Measurements from ENCODE around the gene TLE7.

The TLE7 gene

DNA sequence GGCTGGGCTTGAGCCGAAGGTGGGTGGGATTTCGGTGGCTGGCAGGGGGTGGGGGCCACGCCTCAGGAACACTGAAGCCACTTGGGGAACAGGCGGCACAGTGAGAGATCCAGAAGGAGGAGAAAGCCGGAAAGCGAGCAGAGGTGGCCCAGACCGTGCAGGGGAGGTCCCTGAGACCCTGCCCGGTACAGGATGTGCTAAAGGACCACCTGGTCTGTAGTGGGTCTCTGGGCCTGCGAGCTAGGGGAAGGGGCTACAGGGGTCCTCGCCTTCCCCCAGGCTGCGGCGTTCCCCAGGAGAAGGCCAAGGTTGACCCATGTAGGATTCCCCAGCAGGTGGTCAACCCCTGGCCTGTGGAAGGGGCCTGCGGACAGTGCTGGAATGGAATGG is at the start of gene TLE7:
TSS of gene TLE7 (minus strand) at position 4 of the 390 bp plus-strand sequence. CDS start 8,730 bp downstream, outside the sequence.
- Histone ChIP-seq H3K4me1 (ENCODE audit: insufficient read depth, low read length) (no peaks in the 10 kb centered on the region), H3K36me3 (ENCODE audit: insufficient read depth, low read length) (peaks cover 2% of the 10 kb centered on the region), H3K4me3 (ENCODE audit: low read length) (no peak within 1 kb of the TSS), H3K9me3 (ENCODE audit: low read length) (peaks cover 17% of the 10 kb centered on the region), H3K27me3 (ENCODE audit: insufficient read depth, low read length) (peaks cover 3% of the 10 kb centered on the region), H2AFZ (ENCODE audit: low read depth, low read length) (no peak within 1 kb of the TSS)

DNA sequence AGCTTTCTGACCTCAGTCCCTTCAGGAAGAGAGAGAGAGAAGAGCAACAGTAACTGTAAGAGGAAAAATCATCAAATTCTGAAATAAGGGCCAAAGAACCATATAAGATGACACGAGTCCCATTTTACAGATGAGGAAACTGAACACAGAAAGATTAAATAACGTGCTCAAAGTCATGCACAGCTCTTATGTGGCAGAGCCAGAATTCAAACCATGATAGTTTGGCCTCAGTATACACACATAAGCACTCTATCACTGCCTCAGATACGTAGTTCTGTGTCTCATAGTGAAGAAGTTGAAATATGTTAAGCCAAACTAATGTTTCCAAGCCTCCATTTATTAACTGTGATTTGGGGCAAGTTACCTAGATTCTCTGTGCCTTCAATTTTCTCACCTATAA is 49.2 kb upstream of the TLE7 start:
- peaks cover 6% of the 10 kb centered on the region for H3K9me3 ChIP-seq (ENCODE audit: low read length)
- no peak overlapping the region for H2AFZ ChIP-seq (ENCODE audit: low read depth, low read length)
- no peak overlapping the region for H3K4me3 ChIP-seq (ENCODE audit: low read length)

DNA sequence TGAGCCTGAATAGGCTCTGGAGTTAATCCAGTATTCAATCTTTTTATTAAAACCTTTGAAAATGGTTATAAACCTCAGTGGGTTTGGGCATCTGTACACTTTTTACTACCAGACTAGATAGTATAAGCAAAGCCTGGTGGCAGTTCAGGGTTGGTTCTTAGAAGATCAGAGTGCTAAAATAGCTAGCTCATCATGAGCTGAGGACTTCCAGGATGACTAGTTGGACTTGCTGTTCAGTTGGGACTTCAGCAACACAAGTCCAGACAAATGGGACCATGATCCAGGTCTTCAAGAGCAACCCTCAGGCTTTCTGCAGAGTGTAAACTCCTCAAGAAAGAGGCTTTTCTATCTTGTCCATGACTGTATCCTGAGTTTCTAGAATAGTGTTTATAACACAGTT is 48.5 kb upstream of the TLE7 start:
- H3K4me3 ChIP-seq (ENCODE audit: low read length) = no peak overlapping the region
- no peaks in the 10 kb centered on the region for H3K27me3 ChIP-seq (ENCODE audit: insufficient read depth, low read length)
- H3K36me3 ChIP-seq (ENCODE audit: insufficient read depth, low read length) = no peaks in the 10 kb centered on the region
- H3K4me1 ChIP-seq (ENCODE audit: insufficient read depth, low read length) = no peaks in the 10 kb centered on the region
- H3K9me3 ChIP-seq (ENCODE audit: low read length) = peaks cover 6% of the 10 kb centered on the region
- H2AFZ ChIP-seq (ENCODE audit: low read depth, low read length) = no peak overlapping the region

More for the DNA sequence above, 49.2 kb upstream of the TLE7 start:
- Histone ChIP-seq H3K4me1 (ENCODE audit: insufficient read depth, low read length) (no peaks in the 10 kb centered on the region), H3K27me3 (ENCODE audit: insufficient read depth, low read length) (no peaks in the 10 kb centered on the region), H3K36me3 (ENCODE audit: insufficient read depth, low read length) (no peaks in the 10 kb centered on the region)

DNA sequence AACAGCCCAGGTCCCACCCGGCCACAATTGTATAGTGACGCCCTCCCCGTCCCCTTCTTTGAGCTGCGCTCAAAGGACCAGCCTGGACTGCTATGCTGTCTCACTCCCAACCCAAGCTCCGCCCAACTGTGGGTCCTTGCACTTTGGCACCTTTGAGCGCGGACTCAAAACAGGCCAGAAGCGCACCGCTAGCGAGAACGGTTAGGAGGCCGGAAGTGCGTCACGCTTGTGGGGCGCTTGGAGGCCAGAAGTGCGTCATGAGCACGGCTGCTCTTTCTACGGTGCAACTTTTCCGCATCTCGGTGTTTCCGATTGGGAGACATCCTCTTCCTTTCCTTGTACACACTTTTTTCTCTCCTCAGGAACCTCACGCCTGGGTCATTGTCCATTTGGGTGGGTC is 47.3 kb upstream of the TLE7 start, which contains the start of gene ZNF19:
TSS of gene ZNF19 (minus strand) at position 203 of the 400 bp plus-strand sequence. CDS start 7,210 bp downstream, outside the sequence.
- no peak within 1 kb of the TSS for H3K4me3 ChIP-seq (ENCODE audit: low read length)
- H3K36me3 ChIP-seq (ENCODE audit: insufficient read depth, low read length) = no peaks in the 10 kb centered on the region
- no peaks in the 10 kb centered on the region for H3K27me3 ChIP-seq (ENCODE audit: insufficient read depth, low read length)

DNA sequence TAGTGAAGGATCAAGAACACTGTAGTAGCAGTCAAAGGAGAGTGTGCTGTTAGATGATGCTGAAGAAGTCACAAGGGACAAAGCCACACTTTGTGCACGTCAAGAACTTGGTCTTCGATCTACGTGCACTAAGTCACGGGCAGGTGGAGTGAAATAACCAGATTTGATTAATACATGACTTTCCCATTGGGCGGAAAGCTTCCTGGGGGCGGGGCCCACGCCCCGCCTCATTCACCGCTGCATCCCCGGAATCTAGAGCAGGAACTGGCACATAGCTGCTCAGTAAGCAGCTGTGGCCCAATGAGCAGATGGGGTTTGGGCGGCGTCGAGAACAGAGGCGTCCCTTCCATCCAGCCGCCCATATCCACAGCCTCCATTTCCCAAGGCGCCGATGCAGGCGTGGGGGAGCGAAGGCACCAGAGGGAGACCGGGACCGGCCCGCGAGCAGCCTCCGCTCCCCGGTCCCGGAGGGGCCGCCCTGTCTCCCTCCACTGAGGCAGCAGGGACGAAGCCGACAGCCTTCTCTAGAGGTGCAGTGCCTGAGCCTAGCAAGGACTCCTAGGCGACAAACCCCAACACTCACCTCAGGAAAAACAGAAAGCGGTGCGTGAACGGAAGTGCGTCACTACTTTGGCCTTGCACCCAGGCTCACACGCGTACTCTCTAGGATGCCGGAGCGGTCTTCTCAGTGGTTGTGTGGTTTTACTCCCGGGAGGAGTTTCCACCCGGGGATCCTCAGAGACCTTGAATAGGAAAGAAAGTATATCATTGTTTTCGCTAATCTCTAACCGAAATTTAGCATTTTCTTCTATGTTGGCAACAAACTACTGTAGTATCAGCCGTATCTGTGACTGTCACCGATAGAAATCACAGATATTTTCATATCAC is 42.4 kb upstream of the TLE7 start:
- H2AFZ ChIP-seq (ENCODE audit: low read depth, low read length) = peak overlapping the region; percentile 97
- H3K4me3 ChIP-seq (ENCODE audit: low read length) = peak overlapping the region; percentile 81
- H3K9me3 ChIP-seq (ENCODE audit: low read length) = peaks cover 2% of the 10 kb centered on the region

More for the DNA sequence above, 47.3 kb upstream of the TLE7 start, which contains the start of gene ZNF19:
- peaks cover 6% of the 10 kb centered on the region for H3K9me3 ChIP-seq (ENCODE audit: low read length)
- no peaks in the 10 kb centered on the region for H3K4me1 ChIP-seq (ENCODE audit: insufficient read depth, low read length)
- H2AFZ ChIP-seq (ENCODE audit: low read depth, low read length) = no peak within 1 kb of the TSS

DNA sequence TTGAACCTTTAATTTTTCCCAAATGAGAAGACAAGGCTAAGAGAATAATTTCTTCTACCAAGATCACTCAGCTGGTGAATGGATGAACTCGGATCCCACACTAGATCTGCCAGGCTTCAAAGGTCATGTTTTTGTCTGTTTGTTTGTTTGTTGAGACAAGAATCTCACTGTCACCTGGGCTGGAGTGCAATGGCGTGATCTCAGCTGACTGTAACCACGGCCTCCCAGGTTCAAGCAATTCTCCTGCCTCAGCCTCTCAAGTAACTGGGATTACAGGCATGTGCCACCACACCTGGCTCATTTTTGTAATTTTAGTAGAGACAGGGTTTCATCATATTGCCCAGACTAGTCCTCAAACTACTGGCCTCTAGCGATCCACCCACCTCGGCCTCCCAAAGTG is 40.7 kb upstream of the TLE7 start:
- H2AFZ ChIP-seq (ENCODE audit: low read depth, low read length) = no peak overlapping the region

More for the DNA sequence above, 42.4 kb upstream of the TLE7 start:
- Histone ChIP-seq H3K36me3 (ENCODE audit: insufficient read depth, low read length) (peaks cover 8% of the 10 kb centered on the region), H3K4me1 (ENCODE audit: insufficient read depth, low read length) (peaks cover 7% of the 10 kb centered on the region), H3K27me3 (ENCODE audit: insufficient read depth, low read length) (no peaks in the 10 kb centered on the region)

DNA sequence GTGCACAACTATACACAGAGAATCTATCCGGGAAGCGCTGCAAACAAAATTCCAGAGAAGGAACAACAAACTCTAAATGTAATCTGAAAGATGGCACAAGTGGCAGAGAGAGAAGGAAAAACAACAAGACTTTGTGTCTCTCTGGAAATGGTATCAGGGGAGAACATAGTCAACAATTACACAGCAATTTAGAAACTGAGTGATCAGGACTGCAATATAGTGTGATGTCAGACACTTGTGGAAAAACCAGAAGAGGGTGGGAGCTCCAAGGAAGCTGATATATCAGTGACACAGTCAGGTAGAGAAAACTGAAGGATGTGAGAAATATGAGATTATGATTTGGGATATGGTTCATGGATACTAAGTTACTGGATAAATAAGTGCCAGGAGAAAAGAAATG is 39.1 kb upstream of the TLE7 start:
- Histone ChIP-seq H3K9me3 (ENCODE audit: low read length) (no peaks in the 10 kb centered on the region), H3K27me3 (ENCODE audit: insufficient read depth, low read length) (no peaks in the 10 kb centered on the region), H3K4me3 (ENCODE audit: low read length) (no peak overlapping the region)

More for the DNA sequence above, 40.7 kb upstream of the TLE7 start:
- Histone ChIP-seq H3K9me3 (ENCODE audit: low read length) (no peaks in the 10 kb centered on the region), H3K4me1 (ENCODE audit: insufficient read depth, low read length) (peaks cover 7% of the 10 kb centered on the region), H3K4me3 (ENCODE audit: low read length) (no peak overlapping the region), H3K36me3 (ENCODE audit: insufficient read depth, low read length) (peaks cover 18% of the 10 kb centered on the region), H3K27me3 (ENCODE audit: insufficient read depth, low read length) (no peaks in the 10 kb centered on the region)

DNA sequence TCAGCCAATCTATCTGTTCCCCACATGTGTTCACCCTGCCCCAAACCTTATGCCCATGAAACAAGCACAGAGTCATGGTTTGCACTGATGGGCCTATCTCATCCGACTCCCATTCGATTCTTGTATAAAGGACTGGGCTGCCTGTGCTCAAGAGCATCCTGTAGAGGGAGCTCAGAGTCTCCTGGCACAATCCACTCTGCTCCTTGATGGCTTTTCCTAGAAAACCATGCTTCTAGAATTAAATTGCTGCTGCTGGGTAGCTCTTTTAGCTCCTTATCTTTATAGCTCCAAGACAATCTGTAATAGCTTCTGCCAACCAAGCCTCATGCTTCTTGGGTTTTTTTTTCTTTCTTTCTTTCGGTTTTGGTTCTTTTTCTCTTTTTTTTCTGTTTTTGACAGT is 37.6 kb upstream of the TLE7 start:
- Histone ChIP-seq H3K9me3 (ENCODE audit: low read length) (no peaks in the 10 kb centered on the region), H3K27me3 (ENCODE audit: insufficient read depth, low read length) (no peaks in the 10 kb centered on the region), H2AFZ (ENCODE audit: low read depth, low read length) (no peak overlapping the region), H3K4me3 (ENCODE audit: low read length) (no peak overlapping the region), H3K36me3 (ENCODE audit: insufficient read depth, low read length) (peaks cover 47% of the 10 kb centered on the region), H3K4me1 (ENCODE audit: insufficient read depth, low read length) (peaks cover 7% of the 10 kb centered on the region)

More for the DNA sequence above, 39.1 kb upstream of the TLE7 start:
- Histone ChIP-seq H3K36me3 (ENCODE audit: insufficient read depth, low read length) (peaks cover 33% of the 10 kb centered on the region), H2AFZ (ENCODE audit: low read depth, low read length) (no peak overlapping the region), H3K4me1 (ENCODE audit: insufficient read depth, low read length) (peaks cover 7% of the 10 kb centered on the region)

DNA sequence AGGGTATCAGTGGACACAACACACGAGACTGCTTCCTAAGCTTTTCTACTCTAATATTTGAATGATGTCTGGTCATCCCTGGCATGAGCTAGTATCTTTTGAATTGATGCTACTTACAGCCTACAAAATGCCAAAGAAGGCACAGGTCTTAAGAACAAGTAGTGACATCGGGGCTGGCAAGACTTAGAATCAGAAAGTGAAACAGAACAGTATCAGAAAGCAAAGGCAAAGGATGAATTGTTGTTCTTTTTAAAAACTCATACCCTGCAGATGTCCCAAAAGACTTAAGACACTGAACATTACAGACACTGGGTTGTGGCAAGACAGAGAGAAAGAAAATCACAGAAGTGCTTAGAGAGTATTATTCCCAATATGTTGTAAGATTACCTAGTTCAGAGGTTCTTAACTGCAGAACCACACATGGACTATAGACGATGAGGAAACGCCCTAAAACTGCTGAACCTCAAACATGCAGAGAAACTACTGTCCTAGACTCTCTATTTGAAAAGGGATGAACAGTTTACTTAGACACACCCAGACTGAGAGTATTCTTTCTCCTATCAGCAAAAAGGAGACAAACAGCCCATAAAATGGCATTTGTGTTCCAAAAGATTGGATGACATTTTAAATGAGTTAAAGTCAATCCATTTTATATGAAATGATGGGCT is 34.7 kb upstream of the TLE7 start:
- Histone ChIP-seq H2AFZ (ENCODE audit: low read depth, low read length) (no peak overlapping the region), H3K36me3 (ENCODE audit: insufficient read depth, low read length) (peaks cover 43% of the 10 kb centered on the region), H3K27me3 (ENCODE audit: insufficient read depth, low read length) (no peaks in the 10 kb centered on the region), H3K9me3 (ENCODE audit: low read length) (no peaks in the 10 kb centered on the region), H3K4me1 (ENCODE audit: insufficient read depth, low read length) (no peaks in the 10 kb centered on the region), H3K4me3 (ENCODE audit: low read length) (no peak overlapping the region)

DNA sequence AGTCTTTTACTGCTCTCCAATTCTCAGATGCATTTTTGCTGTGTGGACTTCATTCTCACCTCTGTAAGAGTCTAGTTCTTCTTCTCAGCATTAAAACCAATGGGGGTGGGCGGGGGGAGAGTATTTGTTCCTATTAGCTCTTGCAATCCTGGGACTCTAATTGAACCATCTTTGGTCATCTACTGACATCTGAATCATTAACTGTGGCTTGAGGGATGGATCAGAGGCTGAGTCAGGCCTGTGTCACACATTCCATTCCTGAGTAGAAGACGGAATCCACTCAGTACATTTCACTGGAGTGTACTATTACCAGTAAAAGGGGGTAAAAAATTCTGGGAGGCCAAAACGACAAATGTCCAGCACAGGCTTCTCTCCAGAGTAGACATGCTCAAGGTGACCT is 33.0 kb upstream of the TLE7 start:
- Histone ChIP-seq H3K27me3 (ENCODE audit: insufficient read depth, low read length) (no peaks in the 10 kb centered on the region), H3K36me3 (ENCODE audit: insufficient read depth, low read length) (peaks cover 41% of the 10 kb centered on the region), H3K4me3 (ENCODE audit: low read length) (no peak overlapping the region), H3K4me1 (ENCODE audit: insufficient read depth, low read length) (no peaks in the 10 kb centered on the region), H2AFZ (ENCODE audit: low read depth, low read length) (no peak overlapping the region), H3K9me3 (ENCODE audit: low read length) (no peaks in the 10 kb centered on the region)

DNA sequence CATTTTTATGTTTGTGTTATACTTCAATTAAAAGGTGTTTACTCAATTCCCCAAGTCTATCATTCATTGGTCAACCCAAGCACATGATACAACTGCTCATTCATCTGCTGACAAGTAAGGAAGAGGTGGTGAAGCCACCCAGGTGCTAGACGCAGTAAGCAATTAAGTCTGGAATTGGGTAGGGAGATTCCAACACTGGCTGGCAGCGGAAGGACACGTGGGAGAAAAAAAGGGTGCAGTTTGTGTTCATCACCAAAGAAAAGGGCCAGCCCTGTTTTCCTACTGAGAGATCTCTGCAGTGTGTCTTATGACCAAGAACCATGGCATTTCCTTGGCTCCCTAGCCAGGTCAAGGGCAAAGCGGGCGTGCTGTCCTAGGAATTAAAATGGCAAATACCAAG is 32.0 kb upstream of the TLE7 start:
- Histone ChIP-seq H3K9me3 (ENCODE audit: low read length) (no peaks in the 10 kb centered on the region), H3K4me3 (ENCODE audit: low read length) (no peak overlapping the region), H2AFZ (ENCODE audit: low read depth, low read length) (no peak overlapping the region), H3K27me3 (ENCODE audit: insufficient read depth, low read length) (no peaks in the 10 kb centered on the region), H3K36me3 (ENCODE audit: insufficient read depth, low read length) (peaks cover 44% of the 10 kb centered on the region), H3K4me1 (ENCODE audit: insufficient read depth, low read length) (no peaks in the 10 kb centered on the region)

DNA sequence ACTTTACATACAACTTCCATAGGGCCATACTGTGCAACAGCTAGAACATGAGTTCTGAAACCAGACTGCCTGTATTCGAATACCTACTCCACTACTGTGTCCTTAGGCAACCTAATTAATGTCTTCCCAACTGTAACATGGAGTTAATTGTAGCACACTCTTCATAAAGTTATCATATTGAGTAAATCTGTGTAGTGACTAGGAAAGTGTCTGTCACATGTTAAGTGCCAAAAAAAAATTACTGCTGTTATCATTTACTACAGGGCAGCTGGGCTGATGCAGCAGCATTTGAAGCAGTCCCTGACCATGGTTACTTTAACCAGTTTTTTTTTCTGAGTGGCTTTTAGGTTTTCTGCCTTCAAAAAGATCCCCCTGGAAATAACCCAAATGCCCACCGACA is 31.1 kb upstream of the TLE7 start:
- Histone ChIP-seq H3K4me1 (ENCODE audit: insufficient read depth, low read length) (no peaks in the 10 kb centered on the region), H3K9me3 (ENCODE audit: low read length) (no peaks in the 10 kb centered on the region), H2AFZ (ENCODE audit: low read depth, low read length) (no peak overlapping the region), H3K4me3 (ENCODE audit: low read length) (no peak overlapping the region), H3K27me3 (ENCODE audit: insufficient read depth, low read length) (no peaks in the 10 kb centered on the region), H3K36me3 (ENCODE audit: insufficient read depth, low read length) (peaks cover 38% of the 10 kb centered on the region)

DNA sequence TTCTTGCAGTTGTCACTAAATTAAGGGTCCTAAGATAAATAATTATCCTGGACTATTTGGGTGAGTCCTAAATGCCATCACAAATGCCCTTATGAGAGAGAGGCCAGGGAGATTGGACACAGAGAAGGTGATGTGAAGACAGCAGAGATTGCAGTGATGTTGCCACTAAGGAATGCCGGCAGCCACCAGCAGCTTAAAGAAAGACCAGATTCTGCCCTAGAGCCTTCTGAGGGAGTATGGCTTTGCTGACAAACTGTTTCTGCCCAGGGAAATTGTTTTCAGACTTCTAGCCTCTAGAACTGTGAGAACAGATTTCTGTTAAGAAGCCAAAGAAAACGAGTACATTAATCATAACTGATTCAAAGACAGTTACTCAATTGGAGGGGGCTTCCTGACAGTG is 30.2 kb upstream of the TLE7 start:
- no peaks in the 10 kb centered on the region for H3K4me1 ChIP-seq (ENCODE audit: insufficient read depth, low read length)
- peaks cover 29% of the 10 kb centered on the region for H3K36me3 ChIP-seq (ENCODE audit: insufficient read depth, low read length)
- no peak overlapping the region for H3K4me3 ChIP-seq (ENCODE audit: low read length)
- no peaks in the 10 kb centered on the region for H3K9me3 ChIP-seq (ENCODE audit: low read length)
- H2AFZ ChIP-seq (ENCODE audit: low read depth, low read length) = no peak overlapping the region
- no peaks in the 10 kb centered on the region for H3K27me3 ChIP-seq (ENCODE audit: insufficient read depth, low read length)

Measured in neuron (in vitro differentiated cells).